Measurements from ENCODE around the gene CCL4.

DNA sequence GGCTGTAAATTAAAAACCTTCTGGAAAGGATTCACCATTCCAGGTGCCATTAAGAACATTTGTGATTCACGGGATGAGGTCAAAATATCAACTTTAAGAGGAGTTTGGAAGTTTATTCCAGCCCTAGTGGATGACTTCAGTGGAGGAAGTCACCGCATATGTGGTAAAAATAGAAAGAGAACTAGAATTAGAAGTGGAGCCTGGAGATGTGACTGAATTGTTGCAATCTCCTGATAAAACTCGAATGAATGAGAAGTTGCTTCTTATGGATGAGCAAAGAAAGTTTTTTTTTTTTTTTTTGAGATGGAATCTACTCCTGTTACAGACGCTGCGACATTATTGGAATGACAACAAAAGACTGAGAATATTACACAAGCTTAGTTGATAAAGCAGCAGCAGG, 26.7 kb downstream of the CCL4 start:
- TF ChIP-seq, protein P1, sequence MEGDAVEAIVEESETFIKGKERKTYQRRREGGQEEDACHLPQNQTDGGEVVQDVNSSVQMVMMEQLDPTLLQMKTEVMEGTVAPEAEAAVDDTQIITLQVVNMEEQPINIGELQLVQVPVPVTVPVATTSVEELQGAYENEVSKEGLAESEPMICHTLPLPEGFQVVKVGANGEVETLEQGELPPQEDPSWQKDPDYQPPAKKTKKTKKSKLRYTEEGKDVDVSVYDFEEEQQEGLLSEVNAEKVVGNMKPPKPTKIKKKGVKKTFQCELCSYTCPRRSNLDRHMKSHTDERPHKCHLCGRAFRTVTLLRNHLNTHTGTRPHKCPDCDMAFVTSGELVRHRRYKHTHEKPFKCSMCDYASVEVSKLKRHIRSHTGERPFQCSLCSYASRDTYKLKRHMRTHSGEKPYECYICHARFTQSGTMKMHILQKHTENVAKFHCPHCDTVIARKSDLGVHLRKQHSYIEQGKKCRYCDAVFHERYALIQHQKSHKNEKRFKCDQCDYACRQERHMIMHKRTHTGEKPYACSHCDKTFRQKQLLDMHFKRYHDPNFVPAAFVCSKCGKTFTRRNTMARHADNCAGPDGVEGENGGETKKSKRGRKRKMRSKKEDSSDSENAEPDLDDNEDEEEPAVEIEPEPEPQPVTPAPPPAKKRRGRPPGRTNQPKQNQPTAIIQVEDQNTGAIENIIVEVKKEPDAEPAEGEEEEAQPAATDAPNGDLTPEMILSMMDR (IDR thresholded peaks at IDR 0.05), result no peak
- TF ChIP-seq POLR2AphosphoS5 (IDR thresholded peaks at IDR 0.05), result no peak
- TF ChIP-seq POLR2A (IDR thresholded peaks at IDR 0.05), result no peak
- no peak for TF ChIP-seq EP300 (IDR thresholded peaks at IDR 0.05)
